Liver (tissue), 9 donors: Measurements from ENCODE around the gene CTSA. TPM values are rescaled to one million over a fixed set of nuclear protein-coding genes. Genes with fewer than 3 reads are reported as not detected.

Experiments used
- DNase-seq: peaks from one replicate; pipeline ENCODE4 v3.0.0-alpha.2; 2017; ENCODE audit warnings: low spot score
- H3K27ac ChIP-seq, 2 donors: one replicate each; pipeline ENCODE4 v1.7.0; 2013; ENCODE audit warnings: inconsistent platforms in 2 of 2, low read length in 2 of 2, control low read depth in 1 of 2, low read depth in 1 of 2, mild to moderate bottlenecking in 1 of 2
- H3K27me3 ChIP-seq, 4 donors: one replicate each; pipeline versions ENCODE4 v1.6.1 to v1.7.0; 2013; ENCODE audit warnings: low read length in 3 of 4, inconsistent platforms in 1 of 4, mild to moderate bottlenecking in 1 of 4, moderate library complexity in 1 of 4; ENCODE audit not compliant: control insufficient read depth in 4 of 4, insufficient read depth in 4 of 4
- H3K36me3 ChIP-seq, 4 donors: one replicate each; pipeline versions ENCODE4 v1.6.1 to v1.7.0; 2013; ENCODE audit warnings: low read length in 3 of 4, mild to moderate bottlenecking in 3 of 4, low read depth in 1 of 4, moderate library complexity in 1 of 4; ENCODE audit not compliant: control insufficient read depth in 4 of 4, insufficient read depth in 3 of 4
- H3K4me1 ChIP-seq, 4 donors: one replicate each; pipeline versions ENCODE4 v1.6.1 to v1.7.0; 2013; ENCODE audit warnings: low read length in 3 of 4, mild to moderate bottlenecking in 3 of 4, moderate library complexity in 1 of 4; ENCODE audit not compliant: control insufficient read depth in 4 of 4, insufficient read depth in 4 of 4
- H3K4me3 ChIP-seq, 3 donors: one replicate each; pipeline versions ENCODE4 v1.6.1 to v1.7.0; 2013; ENCODE audit warnings: low read length in 3 of 3, control low read depth in 1 of 3, low read depth in 1 of 3, mild to moderate bottlenecking in 1 of 3
- H3K9ac ChIP-seq, 2 donors: one replicate each; pipeline ENCODE4 v1.7.0; 2013; ENCODE audit warnings: low read length in 2 of 2, mild to moderate bottlenecking in 2 of 2, moderate library complexity in 2 of 2, control low read depth in 1 of 2, low read depth in 1 of 2
- H3K9me3 ChIP-seq, 4 donors: one replicate each; pipeline versions ENCODE4 v1.6.1 to v1.7.0; 2013; ENCODE audit warnings: low read length in 3 of 4; ENCODE audit not compliant: control insufficient read depth in 4 of 4
- ATF3 ChIP-seq: IDR thresholded peaks from 2 replicates; pipeline ENCODE4 v1.6.1; 2016; ENCODE audit warnings: antibody characterized with exemption
- CTCF ChIP-seq: fragments of 150-350 bp; IDR thresholded peaks from 2 replicates; pipeline ENCODE4 v1.5.1; 2017; ENCODE audit warnings: improper control_type of control experiment, low read depth, low read length; ENCODE audit not compliant: missing input control
- FOXA2 ChIP-seq: IDR thresholded peaks from 2 replicates; pipeline ENCODE4 v1.6.1; 2016; ENCODE audit warnings: antibody characterized with exemption
- GABPA ChIP-seq, 2 donors: IDR thresholded peaks in 1 of 2; conservative IDR thresholded peaks in 1 of 2; 2 replicates each; pipeline ENCODE4 v1.6.1; 2016; ENCODE audit warnings: antibody characterized with exemption in 2 of 2, mild to moderate bottlenecking in 1 of 2, moderate library complexity in 1 of 2
- HNF4A ChIP-seq, 2 donors: conservative IDR thresholded peaks; 2 replicates each; pipeline ENCODE4 v1.6.1; 2016; ENCODE audit warnings: antibody characterized with exemption in 2 of 2, mild to moderate bottlenecking in 2 of 2
- HNF4G ChIP-seq: IDR thresholded peaks from 2 replicates; pipeline ENCODE4 v1.6.1; 2016; ENCODE audit warnings: antibody characterized with exemption
- NR2F2 ChIP-seq: IDR thresholded peaks from 2 replicates; pipeline ENCODE4 v1.6.1; 2016; ENCODE audit warnings: antibody characterized with exemption
- RAD21 ChIP-seq, 2 donors: IDR thresholded peaks; 2 replicates each; pipeline ENCODE4 v1.6.1; 2016; ENCODE audit warnings: antibody characterized with exemption in 2 of 2, mild to moderate bottlenecking in 2 of 2
- RXRA ChIP-seq, 2 donors: IDR thresholded peaks; 2 replicates each; pipeline ENCODE4 v1.6.1; 2017 to 2018; ENCODE audit warnings: antibody characterized with exemption in 2 of 2, mild to moderate bottlenecking in 1 of 2
- TAF1 ChIP-seq: conservative IDR thresholded peaks from 2 replicates; pipeline ENCODE4 v1.6.1; 2016; ENCODE audit warnings: antibody characterized with exemption, mild to moderate bottlenecking
- YY1 ChIP-seq: IDR thresholded peaks from 2 replicates; pipeline ENCODE4 v1.6.1; 2016; ENCODE audit warnings: antibody characterized with exemption, mild to moderate bottlenecking
- ZBTB33 ChIP-seq: IDR thresholded peaks from 2 replicates; pipeline ENCODE4 v1.6.1; 2016; ENCODE audit warnings: antibody characterized with exemption
- WGBS: extraction: QIAGEN DNeasy Blood & Tissue Kit; methylation state at CpG from one replicate; pipeline ENCODE4 v1.1.7; 2013; 5-methylcytosine and 5-hydroxymethylcytosine counted together
- polyA plus RNA-seq, 2 donors: library from polyadenylated mRNA; stranded (reverse) in 1 of 2; unstranded in 1 of 2; fragments of 200-250 nt in 1 of 2; fragments of >200 nt in 1 of 2; fragmentation: Nextera tagmentation in 1 of 2; extraction: Ambion mirVana in 1 of 2; gene quantifications; one replicate each; pipeline versions ENCODE4 v1.2.1 to v1.2.3, GENCODE V29; 2013 to 2015
- total RNA-seq, 2 donors: library from RNA; depleted of rRNA; stranded (reverse); fragments of >200 nt; gene quantifications; one replicate each; pipeline ENCODE4 v1.2.3, GENCODE V29; 2014
- donor health status: healthy.
- donor health status: healthy.
- donor health status: healthy.
- donor health status: healthy.
- donor health status: healthy.

Gene CTSA
- total and polyA plus RNA-seq, 4 donors, result 45.6 to 151 (median 76.4) TPM

DNA sequence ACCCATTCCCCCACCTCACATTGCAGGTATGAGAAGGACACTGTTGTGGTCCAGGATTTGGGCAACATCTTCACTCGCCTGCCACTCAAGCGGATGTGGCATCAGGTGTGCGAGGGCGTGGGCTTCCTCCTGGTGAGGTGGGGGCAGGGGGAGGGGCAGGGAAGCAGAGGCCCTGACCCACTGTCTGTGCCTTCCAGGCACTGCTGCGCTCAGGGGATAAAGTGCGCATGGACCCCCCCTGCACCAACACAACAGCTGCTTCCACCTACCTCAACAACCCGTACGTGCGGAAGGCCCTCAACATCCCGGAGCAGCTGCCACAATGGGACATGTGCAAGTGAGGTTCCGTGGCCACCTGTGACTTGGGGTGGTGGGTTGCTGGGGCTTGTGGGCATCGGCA is 3.7 kb downstream of the CTSA start:
- Histone ChIP-seq H3K4me1 (peaks cover 0 to 31% (median 24%) of the 10 kb centered on the region in 4 donors), H3K9ac (no peak overlapping the region), H3K4me3 (no peak overlapping the region), H3K9me3 (no peaks in the 10 kb centered on the region), H3K27me3 (no peaks in the 10 kb centered on the region), H3K27ac (no peak overlapping the region), H3K36me3 (peaks cover 16 to 54% (median 24%) of the 10 kb centered on the region in 4 donors)
- 89% methylated on average over 12 of the region's 12 CpGs for WGBS
- no peak for TF ChIP-seq GABPA (IDR thresholded peaks at IDR 0.05 in 1 of 2, conservative IDR thresholded peaks at IDR 0.05 in 1 of 2)
- TF ChIP-seq ZBTB33, result no peak
- TF ChIP-seq NR2F2, result no peak
- no peak for TF ChIP-seq HNF4G
- TF ChIP-seq ATF3, result no peak
- no peak for DNase-seq

- H3K4me1 ChIP-seq, result peaks cover 0 to 17% (median 14%) of the 10 kb centered on the region in 4 donors
- TF ChIP-seq ZBTB33, result no peak
- no peak for TF ChIP-seq ATF3
- no peak for TF ChIP-seq YY1
- no peak for TF ChIP-seq RXRA (IDR thresholded peaks at IDR 0.05)
- TF ChIP-seq TAF1, result no peak
- no peak for TF ChIP-seq HNF4A (conservative IDR thresholded peaks at IDR 0.05)
- TF ChIP-seq CTCF, result no peak
- no peak for TF ChIP-seq FOXA2
- TF ChIP-seq RAD21 (IDR thresholded peaks at IDR 0.05), result no peak
- no peaks in the 10 kb centered on the region for H3K27me3 ChIP-seq
- no peaks in the 10 kb centered on the region for H3K9me3 ChIP-seq
- 96% methylated on average over 14 of the region's 14 CpGs for WGBS
- H3K27ac ChIP-seq, result no peak overlapping the region
- DNase-seq, result no peak
- no peak overlapping the region for H3K9ac ChIP-seq
- no peak overlapping the region for H3K4me3 ChIP-seq
- peaks cover 16 to 54% (median 24%) of the 10 kb centered on the region in 4 donors for H3K36me3 ChIP-seq
These were observed 5.6 kb downstream of the CTSA start for GRCh38 chr20:45896641-45897161.
